IPS-18a (cell line): Measurements from ENCODE around the gene ATF7.
"Not testable (repeated sequence)": the region's sequence is repeated elsewhere in the genome, so short reads cannot be mapped to it uniquely, and the experiment has no call there.

Source experiments
- H3K27ac ChIP-seq: one replicate; pipeline ENCODE4 v1.5.1; 2013; ENCODE audit warnings: low read length
- H3K27me3 ChIP-seq: one replicate; pipeline ENCODE4 v1.6.1; 2013; ENCODE audit warnings: mild to moderate bottlenecking, low read length; ENCODE audit not compliant: control insufficient read depth, insufficient read depth
- H3K36me3 ChIP-seq: one replicate; pipeline ENCODE4 v1.6.1; 2013; ENCODE audit warnings: low read depth, low read length; ENCODE audit not compliant: control insufficient read depth
- H3K4me1 ChIP-seq: one replicate; pipeline ENCODE4 v1.6.1; 2013; ENCODE audit warnings: low read depth, low read length; ENCODE audit not compliant: control insufficient read depth
- H3K4me3 ChIP-seq: one replicate; pipeline ENCODE4 v1.5.1; 2013; ENCODE audit warnings: low read length
- H3K9ac ChIP-seq: one replicate; pipeline ENCODE4 v1.6.1; 2013; ENCODE audit warnings: mild to moderate bottlenecking, low read length, moderate library complexity
- H3K9me3 ChIP-seq: one replicate; pipeline ENCODE4 v1.6.1; 2013; ENCODE audit warnings: low read depth, low read length; ENCODE audit not compliant: control insufficient read depth

ATF7 gene

DNA sequence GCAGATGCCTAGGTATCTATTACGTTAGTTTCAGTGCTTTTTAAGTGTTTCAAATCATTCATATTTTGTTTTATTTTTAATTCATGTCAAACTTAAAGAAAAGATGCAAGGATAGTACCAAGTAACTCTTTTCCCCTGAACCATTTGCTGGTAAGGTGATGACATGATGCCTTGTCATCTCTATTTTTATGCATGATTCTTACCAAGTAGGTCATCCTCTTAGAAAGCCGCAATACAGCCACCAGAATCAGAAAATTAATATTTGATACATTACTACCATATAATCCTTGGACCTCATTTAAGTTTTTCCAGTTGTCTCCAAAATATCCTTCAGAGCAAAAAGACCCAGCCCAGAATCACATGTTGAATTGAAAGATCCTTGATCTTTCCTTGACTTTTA lies 27.4 kb upstream of the ATF7 start:
- H3K4me1 ChIP-seq = peaks cover 3% of the 10 kb centered on the region
- H3K9ac ChIP-seq = no peak overlapping the region
- no peaks in the 10 kb centered on the region for H3K9me3 ChIP-seq
- H3K4me3 ChIP-seq = no peak overlapping the region
- H3K27ac ChIP-seq = no peak overlapping the region
- H3K27me3 ChIP-seq = no peaks in the 10 kb centered on the region
- no peaks in the 10 kb centered on the region for H3K36me3 ChIP-seq

- no peak overlapping the region for H3K27ac ChIP-seq
- no peak overlapping the region for H3K4me3 ChIP-seq
- H3K4me1 ChIP-seq = no peaks in the 10 kb centered on the region
- H3K9ac ChIP-seq = no peak overlapping the region
- no peaks in the 10 kb centered on the region for H3K9me3 ChIP-seq
- no peaks in the 10 kb centered on the region for H3K27me3 ChIP-seq
- H3K36me3 ChIP-seq = no peaks in the 10 kb centered on the region
These were observed 26.2 kb upstream of the ATF7 start for GRCh38 chr12:53652366-53652765.

- Histone ChIP-seq H3K4me1 (no peaks in the 10 kb centered on the region), H3K9ac (no peak overlapping the region), H3K27me3 (no peaks in the 10 kb centered on the region), H3K36me3 (no peaks in the 10 kb centered on the region), H3K9me3 (no peaks in the 10 kb centered on the region), H3K27ac (no peak overlapping the region), H3K4me3 (no peak overlapping the region)
These were observed 25.6 kb upstream of the ATF7 start for GRCh38 chr12:53651737-53652136.

- not testable (repeated sequence) for H3K4me1 ChIP-seq, H3K27me3 ChIP-seq, H3K4me3 ChIP-seq, H3K36me3 ChIP-seq, H3K9ac ChIP-seq, H3K27ac ChIP-seq, H3K9me3 ChIP-seq
These were observed 20.1 kb upstream of the ATF7 start for GRCh38 chr12:53646300-53646699.

- H3K36me3 ChIP-seq = no peaks in the 10 kb centered on the region
- H3K9me3 ChIP-seq = no peaks in the 10 kb centered on the region
- H3K9ac ChIP-seq = no peak overlapping the region
- no peak overlapping the region for H3K4me3 ChIP-seq
- no peak overlapping the region for H3K27ac ChIP-seq
- H3K4me1 ChIP-seq = no peaks in the 10 kb centered on the region
- H3K27me3 ChIP-seq = no peaks in the 10 kb centered on the region
These were observed 19.0 kb upstream of the ATF7 start for GRCh38 chr12:53645165-53645564.

GRCh38 chr12:53644133-53644532 lies 18.0 kb upstream of the ATF7 start:
- H3K9ac ChIP-seq = no peak overlapping the region
- no peaks in the 10 kb centered on the region for H3K27me3 ChIP-seq
- no peaks in the 10 kb centered on the region for H3K9me3 ChIP-seq

GRCh38 chr12:53643232-53643979 lies 17.2 kb upstream of the ATF7 start:
- no peak overlapping the region for H3K4me3 ChIP-seq
- H3K27me3 ChIP-seq = no peaks in the 10 kb centered on the region
- no peak overlapping the region for H3K27ac ChIP-seq

More at GRCh38 chr12:53644133-53644532, 18.0 kb upstream of the ATF7 start:
- Histone ChIP-seq H3K36me3 (no peaks in the 10 kb centered on the region), H3K27ac (no peak overlapping the region), H3K4me1 (no peaks in the 10 kb centered on the region), H3K4me3 (no peak overlapping the region)

GRCh38 chr12:53638057-53638456 lies 11.9 kb upstream of the ATF7 start:
- no peaks in the 10 kb centered on the region for H3K4me1 ChIP-seq
- no peak overlapping the region for H3K27ac ChIP-seq
- H3K9ac ChIP-seq = no peak overlapping the region
- no peaks in the 10 kb centered on the region for H3K36me3 ChIP-seq
- H3K4me3 ChIP-seq = no peak overlapping the region
- H3K27me3 ChIP-seq = no peaks in the 10 kb centered on the region
- no peaks in the 10 kb centered on the region for H3K9me3 ChIP-seq

More at GRCh38 chr12:53643232-53643979, 17.2 kb upstream of the ATF7 start:
- Histone ChIP-seq H3K36me3 (no peaks in the 10 kb centered on the region), H3K4me1 (no peaks in the 10 kb centered on the region), H3K9me3 (no peaks in the 10 kb centered on the region), H3K9ac (no peak overlapping the region)

DNA sequence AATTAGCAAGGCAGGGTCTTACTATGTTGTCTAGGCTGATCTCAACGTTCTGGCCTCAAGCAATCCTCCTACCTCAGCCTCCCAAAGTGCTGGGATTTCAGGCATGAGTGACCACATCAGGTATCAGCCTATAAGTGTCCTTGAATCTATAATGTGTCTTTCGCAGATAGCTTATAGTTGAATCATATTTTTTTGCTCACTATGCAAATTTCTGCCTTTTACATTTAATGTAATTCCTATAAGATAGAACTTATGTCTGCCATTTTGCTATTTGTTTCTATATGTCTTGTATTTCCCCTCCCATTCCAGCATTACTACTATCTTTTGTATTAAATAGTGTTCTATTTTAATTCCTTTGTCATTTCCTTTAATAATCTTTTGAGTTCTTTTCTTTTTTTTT lies 10.5 kb upstream of the ATF7 start:
- Histone ChIP-seq H3K27me3 (no peaks in the 10 kb centered on the region), H3K4me3 (no peak overlapping the region), H3K9ac (no peak overlapping the region), H3K4me1 (no peaks in the 10 kb centered on the region), H3K27ac (no peak overlapping the region), H3K9me3 (no peaks in the 10 kb centered on the region), H3K36me3 (no peaks in the 10 kb centered on the region)

- H3K4me1 ChIP-seq, H3K36me3 ChIP-seq, H3K9me3 ChIP-seq, H3K4me3 ChIP-seq, H3K27me3 ChIP-seq, H3K9ac ChIP-seq, H3K27ac ChIP-seq: not testable (repeated sequence)
These were observed 9.5 kb upstream of the ATF7 start for GRCh38 chr12:53635708-53636107.

DNA sequence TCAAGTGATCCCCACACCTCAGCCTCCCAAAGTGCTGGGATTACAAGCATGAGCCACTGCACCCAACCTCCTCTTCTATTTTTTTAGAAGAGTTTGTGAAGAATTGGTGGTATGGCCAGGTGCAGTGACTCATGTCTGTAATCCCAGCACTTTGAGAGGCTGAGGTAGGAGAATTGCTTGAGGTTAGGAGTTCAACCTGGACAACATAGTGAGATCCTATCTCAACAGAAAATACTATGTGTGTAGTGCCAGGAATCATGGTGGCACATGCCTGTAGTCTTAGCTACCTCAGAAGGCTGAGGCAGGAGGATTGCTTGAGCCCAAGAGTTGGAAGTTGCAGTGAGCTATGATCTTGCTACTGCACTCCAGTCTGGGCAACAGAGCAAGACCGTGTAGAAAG lies 5.5 kb upstream of the ATF7 start:
- Histone ChIP-seq H3K27ac (no peak overlapping the region), H3K9me3 (no peaks in the 10 kb centered on the region), H3K4me3 (no peak overlapping the region), H3K36me3 (no peaks in the 10 kb centered on the region), H3K4me1 (peaks cover 4% of the 10 kb centered on the region), H3K27me3 (no peaks in the 10 kb centered on the region), H3K9ac (no peak overlapping the region)

DNA sequence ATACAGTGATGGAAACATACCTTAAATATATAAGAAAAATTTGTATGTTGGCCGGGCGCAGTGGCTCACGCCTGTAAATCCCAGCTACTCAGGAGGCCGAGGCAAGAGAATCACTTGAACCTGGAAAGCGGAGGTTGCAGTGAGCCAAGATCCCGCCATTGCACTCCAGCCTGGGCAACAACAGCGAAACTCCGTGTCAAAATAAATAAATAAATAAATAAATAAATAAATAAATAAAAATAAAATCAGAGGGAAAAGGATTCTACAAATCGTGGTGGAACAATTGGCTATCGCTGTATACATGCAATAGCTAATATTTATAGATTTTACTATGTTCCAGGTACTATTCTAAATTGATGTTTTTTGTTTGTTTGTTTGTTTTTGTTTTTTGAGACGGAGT lies 1.7 kb upstream of the ATF7 start:
- H3K27ac ChIP-seq = no peak overlapping the region
- H3K4me1 ChIP-seq = peaks cover 16% of the 10 kb centered on the region
- no peak overlapping the region for H3K9ac ChIP-seq
- H3K9me3 ChIP-seq = no peaks in the 10 kb centered on the region
- no peak overlapping the region for H3K4me3 ChIP-seq
- no peaks in the 10 kb centered on the region for H3K27me3 ChIP-seq
- H3K36me3 ChIP-seq = no peaks in the 10 kb centered on the region
